MM.1S (cell line): ENCODE measurements around the gene PLEKHM3.

Source experiments
- EZH2 ChIP-seq: fragments of 300-600 bp; sonication (generic); optimal IDR thresholded peaks from 2 replicates; pipeline ENCODE3; 2017; ENCODE audit warnings: low read depth, mild to moderate bottlenecking, antibody characterized with exemption, low read length, mixed read lengths
- EZH2phosphoT487 ChIP-seq: fragments of 300-600 bp; sonication (generic); IDR thresholded peaks from 2 replicates; pipeline ENCODE4 v1.6.1; 2018; ENCODE audit warnings: antibody characterized with exemption, low read length
- TF ChIP-seq, protein P1 (sequence below): fragments of 300-600 bp; sonication (generic); IDR thresholded peaks from 2 replicates; pipeline ENCODE4 v1.5.1; 2016; ENCODE audit warnings: antibody characterized with exemption, low read length, mixed read lengths

DNA sequence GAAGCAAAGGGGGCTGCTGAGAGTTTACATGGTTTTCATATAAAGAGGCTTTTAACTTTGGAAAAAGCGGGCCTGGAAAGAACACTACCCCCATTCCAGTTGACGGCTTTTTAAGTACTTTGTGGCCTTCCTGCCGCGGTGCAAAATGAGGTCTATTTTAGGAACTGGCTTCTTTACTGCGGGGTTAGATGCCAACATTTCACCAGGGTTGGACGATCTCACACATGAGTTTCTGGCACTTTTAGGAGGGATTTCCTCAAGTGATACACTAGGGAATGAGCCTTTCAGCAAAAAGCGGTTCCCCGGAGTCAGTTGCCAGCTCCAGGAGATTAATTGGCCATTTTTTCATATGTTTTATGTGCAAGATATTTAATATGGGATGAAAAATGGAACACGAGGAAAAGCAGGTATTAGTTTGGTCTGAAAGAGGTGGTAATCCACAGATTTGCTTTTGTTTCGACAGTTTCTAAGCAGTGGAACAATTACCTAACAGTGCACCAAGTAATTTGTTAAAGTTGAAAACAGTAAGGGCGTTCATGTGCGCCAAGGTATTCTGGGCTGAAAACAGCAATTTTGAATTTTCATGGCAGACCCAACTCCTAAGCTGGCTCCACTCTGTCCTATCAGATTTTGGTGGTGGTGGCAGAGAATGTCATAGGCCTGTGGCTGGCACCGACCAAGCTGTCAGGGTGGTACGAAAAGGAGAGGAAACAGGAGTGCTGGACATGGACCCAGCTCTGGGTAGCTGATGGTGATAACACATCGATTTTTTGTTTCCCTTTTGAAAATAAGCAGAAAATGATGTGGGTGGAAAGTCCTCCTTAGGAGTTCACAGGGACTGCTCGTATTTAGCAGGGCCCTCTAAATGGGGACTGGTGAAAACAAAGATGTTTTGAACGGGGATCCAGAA is 200.0 kb downstream of the PLEKHM3 start:
- TF ChIP-seq EZH2 (no peak), EZH2phosphoT487 (no peak)
- TF ChIP-seq, protein P1, sequence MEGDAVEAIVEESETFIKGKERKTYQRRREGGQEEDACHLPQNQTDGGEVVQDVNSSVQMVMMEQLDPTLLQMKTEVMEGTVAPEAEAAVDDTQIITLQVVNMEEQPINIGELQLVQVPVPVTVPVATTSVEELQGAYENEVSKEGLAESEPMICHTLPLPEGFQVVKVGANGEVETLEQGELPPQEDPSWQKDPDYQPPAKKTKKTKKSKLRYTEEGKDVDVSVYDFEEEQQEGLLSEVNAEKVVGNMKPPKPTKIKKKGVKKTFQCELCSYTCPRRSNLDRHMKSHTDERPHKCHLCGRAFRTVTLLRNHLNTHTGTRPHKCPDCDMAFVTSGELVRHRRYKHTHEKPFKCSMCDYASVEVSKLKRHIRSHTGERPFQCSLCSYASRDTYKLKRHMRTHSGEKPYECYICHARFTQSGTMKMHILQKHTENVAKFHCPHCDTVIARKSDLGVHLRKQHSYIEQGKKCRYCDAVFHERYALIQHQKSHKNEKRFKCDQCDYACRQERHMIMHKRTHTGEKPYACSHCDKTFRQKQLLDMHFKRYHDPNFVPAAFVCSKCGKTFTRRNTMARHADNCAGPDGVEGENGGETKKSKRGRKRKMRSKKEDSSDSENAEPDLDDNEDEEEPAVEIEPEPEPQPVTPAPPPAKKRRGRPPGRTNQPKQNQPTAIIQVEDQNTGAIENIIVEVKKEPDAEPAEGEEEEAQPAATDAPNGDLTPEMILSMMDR: no peak
